ENCODE measurements around the gene PHACTR3.

Gene PHACTR3

DNA sequence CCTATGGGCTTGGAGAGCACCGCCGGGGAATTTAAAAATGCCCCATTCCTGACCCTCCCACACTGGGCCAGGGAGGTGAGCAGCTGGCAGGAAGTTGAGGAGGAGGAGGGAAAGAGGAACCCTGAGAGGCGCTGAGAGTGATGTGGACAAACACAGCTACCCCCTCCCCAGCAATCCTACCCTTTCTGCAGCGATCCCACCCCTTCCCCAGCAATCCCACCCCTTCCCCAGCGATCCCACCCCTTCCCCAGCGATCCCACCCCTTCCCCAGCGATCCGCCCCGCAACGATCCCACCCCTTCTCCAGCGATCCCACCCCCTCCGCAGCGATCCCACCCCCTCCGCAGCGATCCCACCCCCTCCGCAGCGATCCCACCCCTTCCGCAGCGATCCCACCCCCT, 217.4 kb downstream of the PHACTR3 start:
- DNase-seq: no peak

- DNase-seq: no peak
Measured at GRCh38 chr20:59822291-59823029, 218.1 kb downstream of the PHACTR3 start.

DNA sequence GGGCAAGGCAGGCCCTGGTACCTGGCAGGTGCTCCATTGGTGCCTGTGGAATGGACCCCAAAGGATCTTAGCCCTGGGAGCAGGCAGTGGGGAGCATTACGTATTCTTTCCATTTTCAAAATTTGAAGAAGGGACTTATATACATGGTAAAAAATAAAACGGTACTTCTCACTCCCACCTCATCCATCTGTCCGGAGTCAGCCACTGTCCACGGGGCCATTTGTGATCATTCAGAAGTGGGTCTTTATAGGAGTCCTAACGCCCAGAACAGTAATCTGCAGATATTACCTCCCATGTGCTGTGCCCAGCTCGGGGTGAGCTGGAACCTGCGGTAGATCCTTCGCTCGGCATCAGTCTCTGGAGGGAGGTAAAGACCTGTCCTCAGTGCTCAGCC, 218.7 kb downstream of the PHACTR3 start:
- DNase-seq: no peak

DNA sequence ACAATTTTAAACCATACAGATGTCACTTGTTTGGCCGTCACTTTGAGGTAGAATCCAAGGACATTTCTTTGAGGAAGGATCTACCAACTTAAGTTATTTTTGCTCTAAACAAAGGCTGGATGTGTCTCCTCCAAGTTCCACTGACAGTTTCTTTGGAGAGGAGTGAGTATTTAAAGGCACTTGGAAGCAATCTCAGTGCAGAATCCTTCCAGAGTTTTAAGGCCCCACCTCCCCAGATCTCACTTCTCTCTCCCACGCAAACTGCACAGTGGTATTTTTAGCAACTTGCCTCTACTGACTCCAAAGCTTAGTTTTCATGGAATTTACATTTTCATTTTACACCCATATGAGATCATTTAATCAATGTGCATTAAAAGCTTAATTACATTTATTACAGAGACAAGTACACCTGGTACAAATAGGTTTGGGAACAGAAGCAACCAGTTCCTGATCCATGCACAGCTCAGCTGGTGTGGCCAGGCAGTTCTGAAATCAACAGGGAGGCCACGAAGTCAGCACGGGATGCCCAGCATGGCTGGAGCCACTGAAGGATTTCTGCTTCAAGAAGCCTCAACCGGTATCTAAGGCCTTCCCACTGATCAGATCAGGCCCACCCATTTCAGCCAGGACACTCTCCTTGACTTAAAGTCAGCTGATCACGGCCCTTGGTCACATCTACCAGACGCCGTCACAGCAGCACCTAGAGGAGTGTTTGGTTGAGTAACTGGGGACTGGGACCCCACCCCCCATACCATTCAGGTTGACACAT, 219.3 kb downstream of the PHACTR3 start:
- DNase-seq: no peak

DNA sequence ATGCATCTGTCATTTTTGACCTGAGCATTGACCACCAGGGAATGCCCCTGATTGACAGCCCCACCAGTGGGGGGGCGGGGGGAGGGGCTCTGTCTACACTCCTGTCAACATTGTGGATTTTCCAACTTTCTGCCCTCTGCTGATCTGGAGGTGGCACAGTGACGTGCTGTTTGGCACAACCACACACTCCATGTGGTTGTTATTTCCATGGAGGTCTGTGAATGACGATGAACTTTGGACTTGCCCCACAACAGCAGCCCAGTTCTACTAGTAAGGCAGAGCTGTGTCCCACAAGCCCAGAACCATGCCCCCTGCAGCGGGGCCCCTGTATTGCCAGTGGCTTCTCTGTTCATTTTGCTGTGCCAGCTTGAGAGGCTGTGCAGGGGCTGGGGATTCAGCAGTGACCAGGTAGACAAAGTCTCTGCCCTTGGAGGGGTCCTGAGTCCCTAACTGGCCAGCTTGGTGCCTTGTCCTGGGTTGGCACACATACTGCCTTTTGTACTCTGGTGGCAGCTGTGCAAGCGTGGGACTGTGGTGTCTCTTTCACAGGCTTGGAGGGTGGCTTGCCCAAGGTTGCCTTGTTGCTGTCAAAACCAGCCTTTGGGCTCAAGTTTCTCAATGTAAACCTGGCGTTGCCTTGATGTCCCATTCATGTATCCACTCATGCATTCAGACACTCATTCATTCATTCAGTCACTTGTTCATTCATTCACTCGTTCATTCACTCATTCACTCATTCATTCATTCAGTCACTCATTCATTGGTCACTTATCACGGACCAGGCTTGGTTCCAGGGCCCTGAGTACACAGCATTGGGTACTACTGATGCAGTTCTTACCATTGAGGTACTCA, 220.6 kb downstream of the PHACTR3 start:
- DNase-seq: no peak

DNA sequence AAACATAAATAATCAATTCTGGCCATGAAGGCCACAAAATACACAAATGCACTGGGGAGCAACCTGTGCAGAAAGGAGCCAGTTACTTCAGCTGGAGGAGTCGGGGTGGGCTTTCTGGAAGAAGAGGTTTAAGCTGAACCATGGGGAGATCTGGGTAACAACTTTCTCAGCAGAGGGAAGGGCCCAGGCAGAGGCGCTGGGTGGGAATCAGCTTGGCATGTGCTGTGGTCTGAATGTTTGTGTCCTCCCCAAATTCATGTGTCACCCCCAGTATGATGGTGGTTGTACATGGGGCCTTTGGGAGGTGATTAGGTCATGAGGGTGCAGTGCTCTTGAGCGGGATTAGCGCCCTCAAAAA, 221.2 kb downstream of the PHACTR3 start:
- no peak for DNase-seq

GRCh38 chr20:59825944-59826759, 221.8 kb downstream of the PHACTR3 start:
- DNase-seq: no peak

GRCh38 chr20:59827138-59828056, 223.1 kb downstream of the PHACTR3 start:
- DNase-seq: no peak

GRCh38 chr20:59828125-59829053, 224.0 kb downstream of the PHACTR3 start:
- DNase-seq: no peak

DNA sequence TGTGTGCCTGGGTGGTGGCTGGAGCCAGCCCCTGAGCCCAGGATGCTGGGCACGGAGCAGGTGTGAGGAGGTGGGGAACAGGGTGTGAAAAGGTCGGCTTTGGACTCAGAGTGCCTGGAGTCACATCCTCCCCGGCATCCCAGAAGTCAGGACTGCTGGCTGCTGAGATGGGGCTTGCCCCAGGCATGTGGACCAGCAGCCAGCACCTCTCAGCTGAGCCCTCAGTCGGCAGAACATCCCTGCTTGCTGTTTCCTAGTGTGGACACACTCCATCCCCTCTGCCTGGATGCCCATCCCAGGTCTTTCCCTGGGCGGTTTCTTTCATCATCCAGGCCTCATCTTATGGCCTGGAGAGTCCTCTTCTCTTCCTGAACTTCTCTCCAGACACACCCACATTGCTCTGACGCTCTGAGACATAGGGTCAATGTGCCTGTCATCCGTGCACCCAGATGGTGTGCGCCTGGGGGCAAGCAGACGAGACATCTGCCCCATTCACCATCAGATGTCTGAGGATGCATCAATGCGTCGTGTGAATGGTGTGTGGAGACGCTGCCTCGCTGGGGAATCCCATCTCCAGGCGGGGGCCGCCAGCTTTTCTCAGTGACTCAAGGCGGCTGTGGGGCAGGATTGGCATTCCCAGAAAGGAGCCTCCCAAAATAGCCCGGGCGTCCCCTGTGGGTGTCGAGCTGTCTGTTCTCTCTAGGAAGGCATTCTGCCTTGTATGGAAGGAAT, 224.9 kb downstream of the PHACTR3 start:
- DNase-seq: no peak

- no peak for DNase-seq
Measured at GRCh38 chr20:59829786-59830664, 225.7 kb downstream of the PHACTR3 start.

DNA sequence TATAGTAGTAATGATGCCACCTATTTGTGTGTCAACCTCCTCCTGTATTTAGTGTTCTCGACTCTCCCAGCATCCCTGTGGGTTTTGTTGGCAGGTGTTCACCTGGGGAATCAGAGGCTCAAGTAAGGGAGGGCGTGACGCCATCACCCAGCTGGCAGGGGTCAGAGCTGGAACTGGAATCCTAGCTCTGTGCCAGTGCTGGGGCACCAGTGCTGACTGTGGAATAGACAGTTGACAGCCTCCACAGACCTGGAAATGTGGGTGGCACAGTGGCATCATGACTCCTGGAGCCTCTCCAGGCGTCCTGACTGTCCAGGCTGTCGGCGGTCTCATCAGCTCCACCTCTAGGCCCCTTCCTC, 226.3 kb downstream of the PHACTR3 start:
- DNase-seq: no peak

DNA sequence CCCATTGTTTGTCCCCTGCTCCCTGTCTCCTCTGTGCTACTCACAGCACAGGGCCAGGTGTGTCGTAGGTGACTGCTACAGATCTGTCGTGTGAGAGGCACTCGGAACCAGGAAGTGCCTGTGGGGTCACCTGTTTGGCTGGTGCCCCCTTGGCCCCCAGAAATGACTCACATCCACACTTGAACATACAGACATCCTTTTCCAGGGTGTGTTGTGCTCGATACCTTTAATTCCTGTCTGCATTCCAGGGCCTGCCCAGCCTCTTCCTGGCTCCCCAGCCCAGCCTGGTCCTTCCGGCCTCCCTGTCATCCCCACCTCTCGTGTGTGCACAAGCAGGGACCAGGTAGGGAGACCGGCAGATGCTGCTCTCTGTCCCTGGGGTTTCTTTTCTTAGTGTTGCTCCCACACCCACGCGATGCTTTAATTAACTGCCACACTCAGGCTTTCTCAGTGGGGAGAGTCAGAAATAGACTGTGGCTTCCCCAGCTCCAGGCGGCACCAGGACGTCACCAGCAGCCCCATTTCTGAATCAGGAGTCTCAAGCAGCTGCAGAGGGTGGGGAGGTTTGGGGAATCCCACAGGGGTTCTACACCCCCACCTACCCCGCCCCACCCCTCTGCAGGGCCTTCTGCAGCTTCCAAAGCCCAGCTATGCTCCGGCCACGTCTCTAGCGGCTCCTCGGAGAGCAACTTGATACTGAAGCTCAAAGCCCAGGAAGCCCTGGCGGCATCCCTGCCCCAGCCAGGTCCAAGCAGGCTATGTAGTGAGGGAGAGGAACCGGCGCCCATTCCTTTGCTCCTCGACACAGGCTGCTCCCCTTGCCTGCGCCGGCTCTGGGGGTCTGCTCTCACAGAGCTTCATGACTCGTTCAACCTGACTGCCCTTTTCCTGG, 226.9 kb downstream of the PHACTR3 start:
- DNase-seq: no peak

DNA sequence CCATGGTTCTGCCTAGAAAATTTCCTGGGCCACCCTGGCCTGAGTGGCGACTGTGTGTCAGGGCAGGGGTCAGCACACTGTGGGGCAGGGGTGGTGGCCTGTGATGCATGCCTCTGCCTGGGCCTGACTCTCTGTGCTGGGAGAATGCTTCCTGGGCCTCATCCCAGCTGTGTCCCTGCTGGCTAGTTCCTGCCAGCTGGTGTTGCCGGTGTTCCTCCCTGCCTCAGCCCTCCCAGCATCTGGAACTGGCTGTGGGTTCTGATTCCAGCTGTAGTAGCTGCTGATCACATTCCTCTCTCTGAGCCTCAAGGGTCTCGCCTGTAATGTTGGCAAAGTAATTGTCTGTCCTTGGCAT, 227.6 kb downstream of the PHACTR3 start:
- no peak for DNase-seq

- DNase-seq: no peak
Measured at GRCh38 chr20:59832406-59833363, 228.3 kb downstream of the PHACTR3 start.

GRCh38 chr20:59835057-59835447, 230.7 kb downstream of the PHACTR3 start:
- no peak for DNase-seq

Data from activated naive CD4-positive, alpha-beta T cell treated with Interleukin-2 at 50 U/mL for 16 hours (primary cell).